ENCODE results near the gene DUSP5. TPM values are rescaled to one million over a fixed set of nuclear protein-coding genes. Genes with fewer than 3 reads are reported as not detected.

DUSP5 gene
- total and polyA plus RNA-seq, 10 of the 15 experiments (the other 5 are each of a cell fraction or from before 2014, with no cell fraction given): 2.1 to 95.9 (median 23.4) TPM

GRCh38 chr10:110544958-110545537 lies 47.3 kb downstream of the DUSP5 start (continued):
- TF ChIP-seq ESRRA (IDR thresholded peaks at IDR 0.05; ENCODE audit: low read length): no peak

GRCh38 chr10:110546077-110546476 lies 48.4 kb downstream of the DUSP5 start:
- ChIA-PET RAD21 (ENCODE audit: unreplicated experiment) (interaction anchor here (1.0 to 8.2 kb wide), 27 partner anchors 10 to 238 kb away, joined by 3 to 151 read pairs (median 6); partner anchors contain the start of gene SMNDC1), POLR2A (interaction anchor here (1.0 to 3.1 kb wide), 8 partner anchors 13 to 236 kb away, joined by 3 to 19 read pairs (median 4); no protein-coding TSS in a partner anchor), SMC1A (ENCODE audit: uncharacterized antibody, unreplicated experiment) (interaction anchor here (0.6 to 10.2 kb wide), 30 partner anchors 11 to 1003 kb away, joined by 3 to 191 read pairs (median 8); partner anchors contain the start of gene SMNDC1), CTCF (interaction anchor here (0.8 to 9.8 kb wide), 35 partner anchors 9 to 254 kb away, joined by 3 to 191 read pairs (median 6); partner anchors contain the start of gene SMNDC1)
- FAIRE-seq (peak; percentile 52), DNase-seq (ENCODE audit: low read depth, low spot score) (no peak), ATAC-seq (no peak)
- TF ChIP-seq ASH2L (IDR thresholded peaks at IDR 0.05; ENCODE audit: borderline replicate concordance, low read depth) (no peak), SREBF2 (IDR thresholded peaks at IDR 0.05; ENCODE audit: low read length) (no peak), RELA (IDR thresholded peaks at IDR 0.05; ENCODE audit: borderline replicate concordance, partially characterized antibody) (no peak), ZNF207 (IDR thresholded peaks at IDR 0.05; ENCODE audit: borderline replicate concordance) (no peak), NR2F1 (conservative IDR thresholded peaks at IDR 0.05) (no peak), CBFB (IDR thresholded peaks at IDR 0.05; ENCODE audit: low read depth) (no peak), RBBP5 (conservative IDR thresholded peaks at IDR 0.05) (no peak), RAD21 (IDR thresholded peaks at IDR 0.05; ENCODE audit: insufficient read depth, low read depth, low read length) (no peak), CHD4 (IDR thresholded peaks at IDR 0.05) (no peak), PKNOX1 (IDR thresholded peaks at IDR 0.05) (no peak), BACH1 (IDR thresholded peaks at IDR 0.05; ENCODE audit: borderline replicate concordance) (no peak), JUND (IDR thresholded peaks at IDR 0.05; ENCODE audit: low read depth, low read length) (no peak)
- no peak overlapping the region for H3K4me3 ChIP-seq
- no peak overlapping the region for H3K9ac ChIP-seq (ENCODE audit: control insufficient read depth, insufficient read depth, low read length)
- peaks cover 5% of the 10 kb centered on the region; the same call in 1 of the 2 replicates for H3K4me1 ChIP-seq (ENCODE audit: control insufficient read depth, insufficient read depth, low read length)
- intact Hi-C loops (cut with micrococcal nuclease; ENCODE audit: unreplicated experiment) (no loop called here), in situ Hi-C loops (cut with MboI) (loop anchor here (5.0 kb wide), 2 partner anchors 194 to 234 kb away; no protein-coding TSS in a partner anchor)
- no peaks in the 10 kb centered on the region for H4K20me1 ChIP-seq (ENCODE audit: control insufficient read depth, insufficient read depth)
- no peak overlapping the region for H3K4me2 ChIP-seq (ENCODE audit: control insufficient read depth, insufficient read depth)
- H3K36me3 ChIP-seq (ENCODE audit: control insufficient read depth in 2 of 2, insufficient read depth in 2 of 2, low read length in 1 of 2): no peaks in the 10 kb centered on the region
- no peaks in the 10 kb centered on the region for H3K79me2 ChIP-seq (ENCODE audit: control insufficient read depth, insufficient read depth, low read length)
- no peak overlapping the region for H3K27ac ChIP-seq (ENCODE audit: control insufficient read depth, insufficient read depth)
- H3K9me3 ChIP-seq (replicated peaks; ENCODE audit: control insufficient read depth, insufficient read depth, low read length): no peaks in the 10 kb centered on the region
- no peak overlapping the region for H2AFZ ChIP-seq (ENCODE audit: control insufficient read depth, low read depth, low read length)
- BruUV-seq (replicated peaks): no TSS peak
- WGBS (ENCODE audit: insufficient coverage, insufficient replicate concordance, low lambda C conversion rate, missing lambda C conversion rate): 81% methylated on average over 6 of the region's 6 CpGs
- H3K27me3 ChIP-seq (replicated peaks in 1 of 2; ENCODE audit: control insufficient read depth in 2 of 2, insufficient read depth in 2 of 2, low read length in 1 of 2): no peaks in the 10 kb centered on the region
